GM19395 (cell line): ENCODE results near the gene ABCA4.
A peak's percentile ranks its signal among the peaks of the same experiment; 100 is the strongest.

Source experiments
- ATAC-seq: cut with Tn5 transposase; IDR thresholded peaks from one replicate; pipeline ENCODE4 v1.9.1; 2021; ENCODE audit warnings: mild to moderate bottlenecking, moderate library complexity; ENCODE audit not compliant: unreplicated experiment

Gene ABCA4

GRCh38 chr1:94124538-94124937 lies 3.6 kb upstream of the ABCA4 start:
- no peak for ATAC-seq

GRCh38 chr1:94122201-94122970 lies 1.4 kb upstream of the ABCA4 start:
- no peak for ATAC-seq

- ATAC-seq = no peak
Measured at GRCh38 chr1:94121411-94121821, 468 bp upstream of the ABCA4 start.

GRCh38 chr1:94120570-94120901 lies 412 bp downstream of the ABCA4 start:
- ATAC-seq = no peak

GRCh38 chr1:94119796-94120569 lies 965 bp downstream of the ABCA4 start:
- ATAC-seq = no peak

GRCh38 chr1:94119306-94119705 lies 1.6 kb downstream of the ABCA4 start:
- ATAC-seq = no peak

- ATAC-seq = no peak
Measured at GRCh38 chr1:94118471-94118870, 2.5 kb downstream of the ABCA4 start.

GRCh38 chr1:94118013-94118412 lies 2.9 kb downstream of the ABCA4 start:
- ATAC-seq = no peak

- ATAC-seq = no peak
Measured at GRCh38 chr1:94117259-94117851, 3.6 kb downstream of the ABCA4 start.

- no peak for ATAC-seq
Measured at GRCh38 chr1:94115900-94116436, 5.0 kb downstream of the ABCA4 start.

- no peak for ATAC-seq
Measured at GRCh38 chr1:94115254-94115899, 5.6 kb downstream of the ABCA4 start.

- ATAC-seq = no peak
Measured at GRCh38 chr1:94113589-94114226, 7.2 kb downstream of the ABCA4 start.

- peak; percentile 86 for ATAC-seq
Measured at GRCh38 chr1:94111879-94112278, 9.1 kb downstream of the ABCA4 start.

GRCh38 chr1:94110946-94111740 lies 9.8 kb downstream of the ABCA4 start:
- no peak for ATAC-seq

- ATAC-seq = no peak
Measured at GRCh38 chr1:94110021-94110761, 10.8 kb downstream of the ABCA4 start.

- no peak for ATAC-seq
Measured at GRCh38 chr1:94109478-94109877, 11.5 kb downstream of the ABCA4 start.

GRCh38 chr1:94107141-94107540 lies 13.8 kb downstream of the ABCA4 start:
- ATAC-seq = no peak

GRCh38 chr1:94106716-94107115 lies 14.2 kb downstream of the ABCA4 start:
- no peak for ATAC-seq

- peak; percentile 68 for ATAC-seq
Measured at GRCh38 chr1:94105957-94106529, 14.9 kb downstream of the ABCA4 start.
